Nephron (organoid): Measurements from ENCODE around the gene SPINT4.

Source experiments
- H3K27ac Mint-ChIP-seq, 3 experiments: 2 replicates each; pipeline ENCODE4 v1.8.0; 2020; ENCODE audit warnings: mixed read lengths in 3 of 3, mild to moderate bottlenecking in 2 of 3, moderate library complexity in 1 of 3
- H3K27me3 Mint-ChIP-seq: 2 replicates; pipeline ENCODE4 v1.8.0; 2021; ENCODE audit warnings: low read depth, mild to moderate bottlenecking, moderate library complexity, mixed read lengths
- H3K36me3 Mint-ChIP-seq: 2 replicates; pipeline ENCODE4 v1.8.0; 2020; ENCODE audit warnings: low read depth, mixed read lengths
- H3K4me1 Mint-ChIP-seq: 2 replicates; pipeline ENCODE4 v1.8.0; 2020; ENCODE audit warnings: mixed read lengths
- H3K4me3 Mint-ChIP-seq, 3 experiments: 2 replicates each; pipeline ENCODE4 v1.8.0; 2020; ENCODE audit warnings: mild to moderate bottlenecking in 3 of 3, mixed read lengths in 3 of 3, moderate library complexity in 2 of 3
- H3K9me3 Mint-ChIP-seq: 2 replicates; pipeline ENCODE4 v1.8.0; 2020; ENCODE audit warnings: mixed read lengths
- CTCF ChIP-seq, 3 experiments: fragments of 200-600 bp; sonication (generic); IDR thresholded peaks; one replicate each; pipeline ENCODE4 v1.5.0; 2021; ENCODE audit warnings: antibody characterized with exemption in 3 of 3; ENCODE audit not compliant: unreplicated experiment in 3 of 3

Gene SPINT4

DNA sequence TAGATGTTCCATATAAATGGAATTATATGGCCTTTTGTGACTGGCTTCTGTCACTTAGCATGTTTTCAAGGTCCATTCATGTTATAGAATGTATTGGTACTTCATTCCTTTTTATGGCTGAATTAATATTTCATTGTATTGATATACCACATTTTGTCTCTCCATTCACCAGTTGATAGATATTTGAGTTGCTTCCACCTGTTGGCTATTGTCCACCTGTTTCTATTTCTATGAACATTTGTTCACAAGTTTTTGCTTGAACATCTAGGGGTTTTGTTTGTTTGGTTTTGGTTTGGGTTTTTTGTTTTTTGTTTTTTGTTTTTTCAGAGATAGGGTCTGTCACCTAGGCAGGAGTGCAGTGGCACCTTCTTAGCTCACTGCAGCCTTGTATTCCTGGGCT lies 46.3 kb downstream of the SPINT4 start:
- peaks cover 5% of the 10 kb centered on the region for H3K27me3 Mint-ChIP-seq
- TF ChIP-seq CTCF (IDR thresholded peaks at IDR 0.05; ENCODE audit: unreplicated experiment in 3 of 3), result no peak
- no peak overlapping the region for H3K27ac Mint-ChIP-seq
- H3K36me3 Mint-ChIP-seq, result no peaks in the 10 kb centered on the region
- no peaks in the 10 kb centered on the region for H3K9me3 Mint-ChIP-seq
- peaks cover 17% of the 10 kb centered on the region for H3K4me1 Mint-ChIP-seq
- H3K4me3 Mint-ChIP-seq, result no peak overlapping the region

- H3K27me3 Mint-ChIP-seq, result no peaks in the 10 kb centered on the region
- peak overlapping the region; percentile 41 to 84 (median 75) for H3K27ac Mint-ChIP-seq
- H3K36me3 Mint-ChIP-seq, result no peaks in the 10 kb centered on the region
- H3K9me3 Mint-ChIP-seq, result no peaks in the 10 kb centered on the region
- no peak overlapping the region for H3K4me3 Mint-ChIP-seq
- H3K4me1 Mint-ChIP-seq, result peaks cover 17% of the 10 kb centered on the region
- TF ChIP-seq CTCF (IDR thresholded peaks at IDR 0.05; ENCODE audit: unreplicated experiment in 3 of 3), result peak; percentile 93 to 99 (median 93)
Observed at GRCh38 chr20:45771182-45771759, 49.1 kb downstream of the SPINT4 start.

GRCh38 chr20:45772693-45773092 lies 50.5 kb downstream of the SPINT4 start:
- H3K4me3 Mint-ChIP-seq, result no peak overlapping the region
- H3K36me3 Mint-ChIP-seq, result no peaks in the 10 kb centered on the region
- H3K9me3 Mint-ChIP-seq, result no peaks in the 10 kb centered on the region
- no peak for TF ChIP-seq CTCF (IDR thresholded peaks at IDR 0.05; ENCODE audit: unreplicated experiment in 3 of 3)
- no peaks in the 10 kb centered on the region for H3K27me3 Mint-ChIP-seq
- peaks cover 17% of the 10 kb centered on the region for H3K4me1 Mint-ChIP-seq
- peak overlapping the region in 1 of 3 experiments; percentile 39 for H3K27ac Mint-ChIP-seq

DNA sequence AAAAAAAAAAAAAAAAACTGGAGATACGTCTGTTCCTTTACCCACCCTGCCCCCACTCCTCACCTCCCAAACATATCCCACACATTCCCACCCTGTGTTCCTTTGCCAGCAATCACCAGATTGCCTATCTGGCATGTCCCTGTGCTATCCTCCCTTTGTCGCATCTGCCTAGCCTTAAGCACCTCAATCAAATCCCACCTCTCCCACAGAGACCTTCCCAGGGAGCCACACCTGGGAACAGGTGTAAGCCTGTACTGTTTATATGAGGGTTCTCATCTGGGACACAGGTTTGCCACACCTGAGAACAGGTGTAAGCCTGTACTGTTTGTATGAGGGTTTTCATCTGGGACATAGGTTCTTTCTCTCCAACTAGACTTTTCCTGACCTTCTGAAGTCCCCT lies 52.8 kb downstream of the SPINT4 start:
- Mint-ChIP-seq H3K4me1 (peaks cover 29% of the 10 kb centered on the region), H3K9me3 (no peaks in the 10 kb centered on the region), H3K4me3 (no peak overlapping the region), H3K36me3 (no peaks in the 10 kb centered on the region), H3K27me3 (no peaks in the 10 kb centered on the region), H3K27ac (no peak overlapping the region)
- no peak for TF ChIP-seq CTCF (IDR thresholded peaks at IDR 0.05; ENCODE audit: unreplicated experiment in 3 of 3)

DNA sequence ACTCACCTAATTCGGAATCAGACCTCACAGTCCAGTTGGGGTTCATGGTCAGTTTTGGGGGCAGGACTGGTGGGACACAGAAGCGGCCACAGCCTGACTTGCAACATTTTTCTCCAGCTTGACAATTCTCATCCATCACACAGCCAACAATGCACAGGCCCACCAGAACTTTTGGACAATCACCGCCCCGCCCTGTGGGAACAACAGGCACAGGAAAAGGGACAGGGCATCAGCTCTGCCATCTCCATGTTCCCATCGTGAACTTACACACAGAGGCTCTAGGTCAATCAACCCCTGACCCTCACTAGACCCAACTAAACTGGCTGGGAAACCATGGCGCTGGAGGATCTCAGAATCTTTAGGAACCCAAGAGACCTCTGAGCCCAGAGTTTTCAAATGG lies 53.3 kb downstream of the SPINT4 start:
- H3K4me1 Mint-ChIP-seq, result peaks cover 29% of the 10 kb centered on the region
- H3K9me3 Mint-ChIP-seq, result no peaks in the 10 kb centered on the region
- no peak for TF ChIP-seq CTCF (IDR thresholded peaks at IDR 0.05; ENCODE audit: unreplicated experiment in 3 of 3)

More for the DNA sequence above, 53.3 kb downstream of the SPINT4 start:
- no peaks in the 10 kb centered on the region for H3K36me3 Mint-ChIP-seq
- no peak overlapping the region for H3K4me3 Mint-ChIP-seq
- no peak overlapping the region for H3K27ac Mint-ChIP-seq
- H3K27me3 Mint-ChIP-seq, result no peaks in the 10 kb centered on the region
